GM19468 (cell line): ENCODE results near the gene ACSS3.
"Not testable (repeated sequence)": the region's sequence is repeated elsewhere in the genome, so short reads cannot be mapped to it uniquely, and the experiment has no call there.

ENCODE experiments used
- ATAC-seq: cut with Tn5 transposase; IDR thresholded peaks from one replicate; pipeline ENCODE4 v1.9.1; 2021; ENCODE audit warnings: mild to moderate bottlenecking, moderate library complexity, moderate number of reproducible peaks; ENCODE audit not compliant: unreplicated experiment; ENCODE audit errors: extremely low read depth

Gene ACSS3, protein sequence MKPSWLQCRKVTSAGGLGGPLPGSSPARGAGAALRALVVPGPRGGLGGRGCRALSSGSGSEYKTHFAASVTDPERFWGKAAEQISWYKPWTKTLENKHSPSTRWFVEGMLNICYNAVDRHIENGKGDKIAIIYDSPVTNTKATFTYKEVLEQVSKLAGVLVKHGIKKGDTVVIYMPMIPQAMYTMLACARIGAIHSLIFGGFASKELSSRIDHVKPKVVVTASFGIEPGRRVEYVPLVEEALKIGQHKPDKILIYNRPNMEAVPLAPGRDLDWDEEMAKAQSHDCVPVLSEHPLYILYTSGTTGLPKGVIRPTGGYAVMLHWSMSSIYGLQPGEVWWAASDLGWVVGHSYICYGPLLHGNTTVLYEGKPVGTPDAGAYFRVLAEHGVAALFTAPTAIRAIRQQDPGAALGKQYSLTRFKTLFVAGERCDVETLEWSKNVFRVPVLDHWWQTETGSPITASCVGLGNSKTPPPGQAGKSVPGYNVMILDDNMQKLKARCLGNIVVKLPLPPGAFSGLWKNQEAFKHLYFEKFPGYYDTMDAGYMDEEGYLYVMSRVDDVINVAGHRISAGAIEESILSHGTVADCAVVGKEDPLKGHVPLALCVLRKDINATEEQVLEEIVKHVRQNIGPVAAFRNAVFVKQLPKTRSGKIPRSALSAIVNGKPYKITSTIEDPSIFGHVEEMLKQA

DNA sequence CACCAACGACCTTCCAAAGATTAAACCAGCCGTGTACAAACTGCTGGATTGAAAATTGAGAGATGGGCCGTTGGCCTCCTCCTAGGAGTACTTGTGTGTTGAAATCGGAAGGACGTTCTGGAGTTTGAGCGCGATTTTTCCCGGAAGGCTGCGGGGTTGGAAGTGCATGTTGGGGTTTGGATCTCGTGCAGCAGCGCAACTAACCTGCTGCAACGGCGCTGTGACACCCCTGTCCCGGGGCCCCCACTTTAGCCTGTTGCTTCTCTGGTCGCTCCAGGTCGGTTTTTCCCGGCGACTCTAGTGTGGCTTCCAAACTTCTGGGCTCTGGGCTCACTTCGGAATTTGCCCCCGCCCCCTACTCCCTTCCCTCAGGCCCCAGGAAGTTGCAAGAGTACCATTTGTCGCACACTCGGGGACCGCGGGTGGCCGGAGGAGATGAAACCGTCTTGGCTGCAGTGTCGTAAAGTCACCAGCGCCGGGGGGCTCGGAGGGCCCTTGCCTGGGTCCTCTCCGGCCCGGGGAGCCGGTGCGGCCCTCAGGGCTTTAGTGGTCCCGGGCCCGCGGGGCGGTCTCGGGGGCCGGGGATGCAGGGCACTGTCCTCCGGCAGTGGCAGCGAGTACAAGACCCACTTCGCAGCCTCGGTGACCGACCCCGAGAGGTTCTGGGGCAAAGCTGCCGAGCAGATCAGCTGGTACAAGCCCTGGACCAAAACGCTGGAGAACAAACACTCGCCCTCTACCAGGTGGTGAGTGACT, at the start of gene ACSS3:
Gene ACSS3 (plus strand): TSS at position 394 of the 756 bp plus-strand sequence. CDS start 42 bp downstream, at position 436.
- ATAC-seq, result no peak

DNA sequence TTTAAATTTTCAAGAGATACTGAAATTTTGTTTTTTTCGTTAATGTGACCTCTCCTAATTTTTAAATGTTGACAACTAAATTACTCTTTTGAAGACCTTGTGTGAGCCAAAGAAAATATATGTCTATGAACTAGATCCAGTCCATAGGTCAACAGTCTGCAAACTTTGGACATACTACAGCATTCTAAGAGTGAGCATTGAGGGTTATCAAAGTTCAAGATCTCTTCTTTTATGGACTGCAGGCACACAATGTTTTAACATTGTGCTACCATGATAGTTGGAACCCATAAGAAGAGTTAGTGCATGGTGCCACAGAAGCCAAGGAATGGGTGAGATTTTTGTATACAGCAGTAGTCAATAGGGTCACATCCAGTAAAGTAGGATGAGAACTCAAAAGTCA, 43.0 kb upstream of the ACSS3 start:
- ATAC-seq, result no peak

DNA sequence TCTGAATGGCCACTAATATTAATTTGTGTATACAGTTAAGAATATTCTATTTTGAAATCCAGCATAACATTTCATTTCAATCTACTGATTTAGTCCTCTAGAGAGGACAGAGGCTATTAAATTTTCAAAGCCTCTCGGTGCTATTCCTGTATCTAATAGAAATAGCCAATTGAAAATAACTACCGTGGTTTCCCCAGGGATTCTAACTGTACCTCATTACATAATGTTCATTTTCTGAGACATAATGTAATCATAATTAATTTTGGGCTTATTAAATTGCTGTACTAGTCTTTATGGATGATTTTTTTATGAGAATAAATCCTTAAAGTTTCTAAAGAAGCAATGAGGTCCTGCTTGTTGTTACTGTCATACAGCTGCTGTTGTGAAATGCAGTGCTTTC, 38.6 kb upstream of the ACSS3 start:
- ATAC-seq, result no peak

DNA sequence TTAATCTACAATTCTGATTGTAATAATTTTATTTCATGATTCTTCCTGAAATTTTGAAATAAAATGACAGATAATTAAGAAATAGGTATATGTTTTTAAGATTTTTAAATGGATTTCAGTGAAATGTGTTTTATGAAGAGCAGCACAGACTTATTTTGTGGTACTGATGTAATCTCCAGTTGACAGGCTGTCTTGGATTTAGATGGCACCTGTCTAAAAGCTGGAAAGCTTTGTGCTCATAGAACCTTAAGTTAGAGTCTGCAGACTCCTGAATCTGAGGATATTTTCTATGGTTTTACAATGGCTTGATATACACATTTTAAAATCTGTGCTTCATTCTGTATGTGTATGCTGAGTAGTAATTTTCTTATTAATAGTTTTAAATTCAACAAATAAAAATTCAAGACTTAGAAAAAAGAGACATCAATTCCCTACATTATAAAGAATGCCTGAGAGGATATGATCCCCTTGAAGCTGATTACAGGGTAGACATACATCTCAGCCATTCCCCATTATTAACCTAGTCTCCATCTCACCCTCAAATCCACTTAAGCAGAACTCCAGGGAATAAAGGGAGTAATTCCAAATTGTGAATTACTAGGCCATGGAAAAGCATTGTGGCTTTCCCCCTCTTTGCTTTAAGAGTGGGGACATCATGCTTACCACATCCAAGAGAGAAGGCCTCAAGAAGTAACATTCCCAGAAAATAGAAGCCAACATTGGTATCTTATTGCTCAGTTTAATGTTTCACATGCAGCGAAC, 33.7 kb upstream of the ACSS3 start:
- ATAC-seq, result no peak

DNA sequence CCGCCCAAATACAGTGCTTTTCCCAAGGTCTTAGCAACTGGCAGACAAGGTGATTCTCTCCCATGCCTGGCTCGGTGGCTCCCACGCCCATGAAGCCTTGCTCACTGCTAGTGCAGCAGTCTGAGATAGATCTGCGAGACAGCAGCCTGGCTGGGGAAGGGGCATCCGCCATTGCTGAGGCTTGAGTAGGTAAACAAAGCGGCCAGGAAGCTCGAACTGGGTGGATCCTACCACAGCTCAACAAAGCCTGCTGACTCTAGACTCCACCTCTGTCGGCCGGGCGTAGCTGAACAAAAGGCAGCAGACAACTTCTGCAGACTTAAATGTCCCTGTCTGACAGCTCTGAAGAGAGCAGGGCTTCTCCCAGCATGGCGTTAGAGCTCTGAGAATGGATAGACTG, 12.9 kb upstream of the ACSS3 start:
- not testable (repeated sequence) for ATAC-seq

- ATAC-seq, result no peak
Measured at GRCh38 chr12:81070846-81071245, 7.0 kb upstream of the ACSS3 start.

GRCh38 chr12:81075539-81075938, 2.3 kb upstream of the ACSS3 start:
- no peak for ATAC-seq

DNA sequence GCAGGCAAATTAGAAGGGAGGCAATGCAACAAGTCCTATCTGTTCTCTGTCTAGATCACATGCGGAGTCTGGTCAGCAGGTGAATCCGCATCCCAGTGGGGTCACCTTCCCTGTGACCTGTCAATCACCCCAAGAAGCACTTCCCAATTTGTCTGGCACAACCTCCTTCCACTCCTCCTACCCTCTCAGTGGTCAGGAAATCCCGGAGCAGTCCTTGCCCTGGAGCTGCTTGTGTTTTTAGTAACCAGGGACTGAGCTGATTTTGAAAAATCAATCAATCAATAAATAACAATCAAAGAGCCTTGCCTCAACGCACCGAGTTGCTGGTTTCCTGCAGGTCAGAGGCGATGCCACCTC, 572 bp upstream of the ACSS3 start:
- no peak for ATAC-seq

GRCh38 chr12:81078469-81079196, 754 bp downstream of the ACSS3 start:
- no peak for ATAC-seq

- ATAC-seq, result no peak
Measured at GRCh38 chr12:81079280-81080076, 1.6 kb downstream of the ACSS3 start.

DNA sequence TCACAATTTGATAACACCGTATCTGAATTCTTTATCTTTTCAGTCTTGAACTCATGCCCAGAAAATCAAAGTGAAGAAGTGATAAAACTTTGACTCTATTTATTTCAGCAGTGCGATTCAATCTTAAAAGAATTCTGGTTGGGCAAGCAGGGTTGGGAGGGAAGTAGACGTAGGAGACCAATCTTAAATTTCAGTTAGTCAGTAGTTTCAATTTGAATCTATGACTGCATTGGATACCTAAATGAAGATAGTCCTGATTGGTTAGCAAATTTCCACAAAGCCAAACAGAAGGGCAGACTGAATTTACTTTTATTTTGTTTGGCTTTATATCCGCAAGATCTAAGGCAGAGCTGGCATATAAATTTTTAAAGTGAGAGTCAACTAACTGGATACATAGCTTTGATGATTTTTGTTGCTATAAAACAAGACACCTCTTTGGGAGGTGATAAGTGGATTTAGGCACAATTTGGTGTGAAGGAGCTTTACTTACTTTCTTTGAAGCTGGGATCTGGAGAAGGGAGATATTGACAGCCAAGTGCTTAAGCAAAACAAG, 2.6 kb downstream of the ACSS3 start:
- no peak for ATAC-seq

GRCh38 chr12:81081726-81082125, 3.8 kb downstream of the ACSS3 start:
- no peak for ATAC-seq

DNA sequence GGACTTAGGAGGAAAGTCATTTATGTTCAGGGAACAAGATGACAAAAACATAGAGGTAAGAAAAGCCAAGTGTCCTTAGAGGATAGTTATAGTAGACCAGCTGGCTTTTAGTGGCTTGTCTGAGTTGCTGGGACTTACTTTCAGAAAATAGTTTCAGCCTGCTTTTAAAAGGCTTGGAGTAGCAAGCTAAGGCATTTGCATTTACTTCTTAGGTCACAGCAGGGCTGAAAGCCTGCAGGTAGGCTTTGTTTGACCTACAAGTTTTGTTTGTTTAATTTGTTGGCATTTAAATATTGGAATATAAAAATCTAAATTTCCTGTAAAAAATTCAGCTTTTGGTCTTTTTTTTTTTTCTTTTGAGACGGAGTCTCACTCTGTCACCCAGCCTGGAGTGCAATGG, 5.1 kb downstream of the ACSS3 start:
- ATAC-seq, result no peak

DNA sequence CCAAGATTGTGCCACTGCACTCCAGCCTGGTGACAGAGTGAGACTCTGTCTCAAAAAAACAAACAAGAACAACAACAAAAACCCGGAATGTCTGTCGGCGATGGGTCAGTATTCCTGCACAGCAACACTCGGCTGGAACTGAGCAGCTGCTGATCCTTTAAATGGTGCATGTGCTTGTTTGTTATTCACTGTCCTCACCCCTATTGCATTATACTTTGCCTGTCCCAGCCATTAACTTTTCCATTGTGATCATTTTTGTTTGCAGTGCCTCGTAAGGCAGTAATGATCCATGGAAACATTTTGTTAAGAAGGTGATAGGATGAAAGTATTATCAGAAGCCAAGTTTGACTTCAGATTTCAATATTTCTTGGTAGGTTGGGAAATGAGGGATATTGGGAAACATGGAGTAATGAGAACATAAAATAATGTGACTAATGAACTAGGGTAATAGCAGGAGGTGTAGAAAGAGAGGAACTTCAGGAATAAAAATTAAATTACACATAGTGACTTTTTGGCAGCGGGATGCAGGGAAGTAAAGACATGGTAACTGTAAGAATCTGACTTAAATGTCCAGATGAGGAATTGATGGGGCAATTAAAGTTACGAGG, 6.1 kb downstream of the ACSS3 start:
- ATAC-seq, result no peak

DNA sequence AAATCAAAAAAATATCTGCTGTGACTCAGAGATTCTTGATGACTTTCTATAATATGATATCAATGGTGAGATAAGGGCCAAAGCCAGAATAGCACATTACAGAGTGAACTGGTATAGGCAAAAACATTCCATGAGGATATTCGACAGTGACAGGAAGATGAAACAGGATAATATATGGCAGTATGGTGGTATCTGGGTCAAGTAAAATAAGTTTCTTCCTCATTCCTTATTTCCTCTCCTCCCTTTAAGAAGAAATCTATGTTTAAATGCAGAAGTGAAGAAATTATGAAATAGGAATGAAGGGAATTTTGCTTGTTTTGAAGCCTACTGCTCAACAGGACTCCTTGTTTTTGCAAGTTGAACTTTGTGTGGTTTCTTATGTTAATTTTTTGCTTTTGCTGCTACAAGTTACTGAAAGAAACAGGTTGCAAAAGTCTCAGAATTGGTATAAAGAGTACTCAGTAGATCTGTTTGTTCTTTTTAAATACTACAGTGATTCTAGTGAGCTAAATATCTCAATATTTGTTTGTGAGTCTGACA, 7.0 kb downstream of the ACSS3 start:
- ATAC-seq, result no peak

GRCh38 chr12:81085832-81086231, 8.0 kb downstream of the ACSS3 start:
- no peak for ATAC-seq

GRCh38 chr12:81086342-81086741, 8.5 kb downstream of the ACSS3 start:
- ATAC-seq, result no peak

DNA sequence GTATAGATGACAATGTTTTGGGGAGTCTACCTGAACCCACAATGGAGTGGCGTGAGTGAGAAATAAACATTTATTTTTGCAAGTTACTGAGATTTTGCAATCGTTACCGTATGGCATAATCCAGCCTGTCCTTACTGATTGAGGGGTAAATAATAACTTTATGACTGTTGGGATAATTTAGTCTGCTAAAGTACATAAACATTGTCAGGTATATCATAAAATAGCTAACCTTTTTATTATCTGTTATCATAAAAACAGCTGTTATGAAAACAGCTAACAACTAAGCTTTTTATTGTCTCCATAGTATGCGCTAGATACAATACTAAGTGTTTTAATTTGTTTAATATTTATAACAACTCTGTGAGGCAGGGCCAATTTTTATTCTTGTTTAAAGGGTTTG, 10.3 kb downstream of the ACSS3 start:
- ATAC-seq, result no peak
